SH-SY5Y (cell line): ENCODE measurements around the gene TNFRSF8.

Source experiments
- GATA2 ChIP-seq: IDR thresholded peaks from 2 replicates; pipeline ENCODE4 v1.6.1; 2011; ENCODE audit warnings: mild to moderate bottlenecking, low read depth, low read length
- GATA3 ChIP-seq: IDR thresholded peaks from 2 replicates; pipeline ENCODE4 v1.6.1; 2011; ENCODE audit warnings: low read depth, mild to moderate bottlenecking, low read length, moderate library complexity

Gene TNFRSF8

DNA sequence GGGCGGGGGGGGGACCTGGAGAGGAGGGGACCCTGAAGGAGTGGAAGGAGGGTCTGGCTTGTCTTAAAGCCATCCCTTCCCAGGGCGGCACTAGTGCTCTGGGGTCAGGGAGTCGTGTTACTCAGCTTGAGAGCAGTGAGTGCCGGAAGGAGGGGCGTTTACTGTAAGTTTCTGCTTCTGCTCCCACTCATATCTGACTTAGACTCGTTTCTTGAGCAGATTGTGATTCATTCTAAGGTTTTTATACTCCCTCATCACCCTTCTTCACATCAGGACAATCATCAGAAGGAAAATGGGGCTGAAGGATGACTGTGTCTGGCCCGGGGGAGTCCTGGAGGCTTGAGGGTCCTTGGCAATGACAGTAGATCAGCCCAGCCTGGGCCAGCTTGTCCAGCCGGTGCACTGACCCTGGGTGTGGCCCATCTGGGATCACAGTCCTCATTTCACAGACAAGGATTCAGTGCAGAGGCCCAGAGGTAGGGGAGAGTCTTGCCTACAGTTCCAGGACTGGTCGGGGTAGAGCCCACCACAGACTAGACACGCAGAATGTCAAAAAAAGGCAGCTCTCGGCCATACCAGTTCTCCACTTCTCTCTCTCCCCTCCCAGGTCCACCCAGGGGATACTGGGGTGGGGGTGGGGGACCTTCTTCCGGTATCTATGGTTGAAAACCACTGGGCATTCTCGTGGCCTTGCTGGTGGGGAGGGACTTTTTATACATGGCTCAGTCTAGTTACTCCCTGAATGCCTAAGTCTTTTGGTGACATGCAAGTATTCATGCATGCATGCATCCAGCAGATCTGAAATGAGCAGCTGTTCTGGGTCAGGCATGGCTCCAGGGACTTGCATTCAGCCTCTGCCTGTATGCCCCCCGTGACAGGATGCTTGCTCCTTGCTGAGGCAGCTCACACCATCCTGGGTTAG is 5.1 kb downstream of the TNFRSF8 start:
- no peak for TF ChIP-seq GATA3
- no peak for TF ChIP-seq GATA2

DNA sequence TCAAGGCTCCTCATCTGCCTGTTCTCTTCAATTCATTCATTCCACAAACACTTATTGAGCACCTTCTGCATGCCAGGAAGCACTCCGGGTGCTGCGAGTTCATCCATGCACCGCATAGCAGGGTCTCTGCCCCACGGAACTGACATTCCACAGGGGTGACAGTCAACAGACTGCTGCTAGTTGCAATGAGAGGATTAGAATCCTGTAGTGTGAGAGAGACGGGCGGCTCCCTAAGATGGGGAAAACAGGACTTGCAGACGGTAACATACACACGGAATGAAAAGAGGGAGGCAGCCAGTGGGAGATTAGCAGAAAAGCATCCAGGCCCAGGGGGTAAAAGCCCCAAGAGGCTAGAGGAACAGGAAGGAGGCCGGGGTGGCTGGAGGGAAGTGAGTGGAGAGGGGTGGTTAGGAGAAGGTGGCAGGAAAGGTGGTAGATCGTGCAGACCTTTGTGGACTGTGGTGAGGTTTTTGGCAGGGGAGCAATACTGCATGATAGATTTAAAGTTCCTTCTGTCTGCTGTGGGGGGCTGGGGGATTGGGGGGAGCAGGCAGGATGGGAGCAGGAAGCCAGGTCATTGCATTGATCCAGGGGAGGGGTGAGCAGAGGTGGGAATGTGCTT is 6.6 kb downstream of the TNFRSF8 start:
- TF ChIP-seq GATA2 (no peak), GATA3 (no peak)

DNA sequence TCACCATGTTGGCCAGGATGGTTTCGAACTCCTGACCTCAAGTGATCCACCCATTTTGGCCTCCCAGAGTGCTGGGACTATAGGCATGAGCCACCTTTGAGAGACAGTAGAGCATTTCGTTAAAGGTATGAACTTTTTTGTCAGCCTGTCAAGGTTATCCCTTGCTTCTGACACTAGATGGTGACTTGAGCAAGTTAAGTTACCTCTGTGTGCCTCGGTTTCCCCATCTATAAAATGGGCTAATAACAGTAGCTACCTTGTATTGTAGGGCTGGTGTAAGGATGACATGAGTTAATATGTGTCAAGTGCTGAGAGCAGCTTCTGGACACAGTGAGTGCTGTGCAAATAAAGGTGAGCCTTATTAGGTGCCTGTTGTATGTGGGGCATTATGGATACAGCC is 8.8 kb downstream of the TNFRSF8 start:
- no peak for TF ChIP-seq GATA2
- no peak for TF ChIP-seq GATA3

DNA sequence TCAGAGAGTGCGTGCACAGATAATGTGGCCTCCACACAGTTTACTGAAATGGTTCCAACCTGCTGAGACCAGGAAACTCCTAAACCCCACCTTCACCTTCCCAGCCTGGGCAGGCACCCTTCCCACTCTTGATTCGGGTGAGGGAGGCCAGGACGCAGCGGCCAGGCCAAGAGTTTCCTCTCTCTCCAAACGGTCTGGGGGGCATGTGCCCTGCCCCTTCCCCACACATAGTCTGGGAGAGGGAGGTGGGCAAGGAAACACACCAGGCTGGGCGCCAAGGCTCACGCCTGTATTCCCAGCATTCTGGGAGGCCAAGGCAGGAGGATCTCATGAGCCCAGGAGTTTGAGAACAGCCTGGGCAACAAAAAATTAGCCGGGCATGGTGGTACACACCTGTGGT is 9.6 kb downstream of the TNFRSF8 start:
- TF ChIP-seq GATA3 (no peak), GATA2 (no peak)

DNA sequence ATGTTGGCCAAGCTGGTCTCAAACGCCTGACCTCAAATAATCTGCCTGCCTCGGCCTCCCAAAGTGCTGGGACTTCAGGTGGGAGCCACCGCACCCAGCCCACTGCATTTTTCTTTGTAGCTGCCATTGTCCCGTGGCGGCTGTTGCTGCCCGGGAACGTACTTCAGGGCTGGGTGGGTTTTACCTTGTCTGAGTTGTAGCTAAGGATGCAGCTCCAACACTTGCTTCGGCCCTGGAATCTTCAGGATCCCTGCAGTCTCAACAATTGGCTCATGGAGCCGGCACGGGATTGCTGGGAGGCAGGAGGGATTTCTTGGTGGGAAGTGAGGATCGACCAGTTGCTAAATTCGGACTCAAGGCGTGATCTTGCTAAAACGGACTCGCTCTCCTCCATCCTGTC is 10.7 kb downstream of the TNFRSF8 start:
- no peak for TF ChIP-seq GATA3
- no peak for TF ChIP-seq GATA2

DNA sequence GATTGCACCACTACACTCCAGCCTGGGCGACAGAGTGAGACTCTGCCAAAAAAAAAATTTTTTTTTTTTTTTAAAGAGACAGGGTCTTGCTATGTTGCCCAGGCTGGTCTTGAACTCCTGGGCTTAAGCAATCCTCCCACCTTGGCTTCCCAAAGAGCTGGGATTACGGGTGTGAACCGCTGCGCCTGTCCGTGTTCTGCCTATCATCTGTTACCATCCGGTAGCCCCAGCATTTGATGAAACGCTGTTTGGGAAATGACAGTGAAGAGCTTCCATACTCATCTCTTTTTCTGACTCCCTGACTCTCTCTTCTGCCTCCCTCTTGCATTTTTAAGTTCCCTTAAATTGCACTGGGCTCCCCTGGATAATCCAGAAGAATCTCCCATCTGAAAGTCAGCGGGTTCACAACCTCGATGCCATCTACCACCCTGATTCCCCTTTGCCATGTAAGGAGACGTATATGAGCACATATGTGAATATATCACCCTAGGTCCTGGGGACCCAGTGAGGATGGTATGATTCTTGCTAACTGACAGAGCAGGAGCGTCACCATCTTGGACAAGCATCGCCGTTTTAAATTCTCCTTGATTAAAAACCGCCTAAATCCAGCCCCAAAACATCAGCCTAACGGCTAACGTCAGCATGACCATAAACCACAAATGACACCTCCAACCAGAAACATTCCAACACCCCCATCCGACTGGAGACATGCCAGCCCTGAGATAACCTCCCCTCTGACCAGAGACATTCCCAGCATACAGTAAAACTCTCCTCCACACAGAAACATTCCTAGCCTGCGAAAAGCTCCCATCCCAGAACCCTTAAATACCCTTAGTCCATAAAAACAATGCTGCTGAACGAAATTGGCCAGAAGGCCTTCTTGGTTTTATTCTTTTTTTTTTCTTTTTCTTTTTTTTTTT is 12.4 kb downstream of the TNFRSF8 start:
- no peak for TF ChIP-seq GATA2
- TF ChIP-seq GATA3, result no peak

DNA sequence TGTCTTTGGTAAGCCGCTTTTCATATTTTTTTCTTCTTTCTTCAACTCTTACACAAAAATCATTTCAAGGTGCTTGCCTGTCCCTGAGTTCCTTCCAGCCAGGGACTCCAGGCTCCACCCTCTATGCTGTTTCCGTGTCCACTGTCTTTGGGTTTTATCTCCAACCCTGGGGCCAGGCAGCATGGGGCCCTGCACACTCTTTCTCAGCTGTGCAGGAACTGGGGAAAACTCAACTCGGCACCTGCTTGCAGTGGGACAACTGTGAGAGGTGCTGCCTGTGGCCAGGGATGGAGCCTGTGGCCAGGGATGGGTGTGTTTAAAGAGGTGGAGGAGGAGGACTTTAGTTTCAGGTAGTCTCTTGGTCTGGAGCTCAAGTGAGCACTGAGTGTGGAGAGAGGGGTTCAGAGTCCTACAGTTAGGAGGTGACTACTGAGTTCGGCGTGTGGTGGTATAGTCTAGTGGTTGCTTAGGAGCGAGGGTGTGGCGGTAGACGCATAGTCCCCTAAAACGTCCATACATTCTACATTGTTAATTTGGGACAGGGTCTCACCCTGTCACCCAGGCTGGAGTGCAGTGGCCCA is 13.4 kb downstream of the TNFRSF8 start:
- TF ChIP-seq GATA2, result no peak

DNA sequence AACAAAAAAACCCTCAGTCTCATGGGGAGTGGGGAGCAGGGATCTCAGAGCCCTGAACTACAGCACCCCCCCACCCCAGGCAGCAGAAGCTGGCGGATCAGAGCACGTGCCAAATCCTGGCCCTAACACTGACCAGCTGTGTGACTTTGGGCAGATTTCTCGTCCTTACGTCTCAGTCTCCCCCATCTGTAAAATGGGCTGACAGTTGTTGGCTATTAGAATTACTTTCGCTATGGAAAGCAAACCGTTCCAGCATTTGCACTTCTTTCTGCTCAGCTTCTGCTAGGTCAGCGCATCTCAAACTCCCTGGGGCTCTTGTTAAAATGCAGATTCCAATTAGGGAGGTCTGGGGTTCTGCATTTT is 15.5 kb downstream of the TNFRSF8 start:
- TF ChIP-seq GATA3 (no peak), GATA2 (no peak)

DNA sequence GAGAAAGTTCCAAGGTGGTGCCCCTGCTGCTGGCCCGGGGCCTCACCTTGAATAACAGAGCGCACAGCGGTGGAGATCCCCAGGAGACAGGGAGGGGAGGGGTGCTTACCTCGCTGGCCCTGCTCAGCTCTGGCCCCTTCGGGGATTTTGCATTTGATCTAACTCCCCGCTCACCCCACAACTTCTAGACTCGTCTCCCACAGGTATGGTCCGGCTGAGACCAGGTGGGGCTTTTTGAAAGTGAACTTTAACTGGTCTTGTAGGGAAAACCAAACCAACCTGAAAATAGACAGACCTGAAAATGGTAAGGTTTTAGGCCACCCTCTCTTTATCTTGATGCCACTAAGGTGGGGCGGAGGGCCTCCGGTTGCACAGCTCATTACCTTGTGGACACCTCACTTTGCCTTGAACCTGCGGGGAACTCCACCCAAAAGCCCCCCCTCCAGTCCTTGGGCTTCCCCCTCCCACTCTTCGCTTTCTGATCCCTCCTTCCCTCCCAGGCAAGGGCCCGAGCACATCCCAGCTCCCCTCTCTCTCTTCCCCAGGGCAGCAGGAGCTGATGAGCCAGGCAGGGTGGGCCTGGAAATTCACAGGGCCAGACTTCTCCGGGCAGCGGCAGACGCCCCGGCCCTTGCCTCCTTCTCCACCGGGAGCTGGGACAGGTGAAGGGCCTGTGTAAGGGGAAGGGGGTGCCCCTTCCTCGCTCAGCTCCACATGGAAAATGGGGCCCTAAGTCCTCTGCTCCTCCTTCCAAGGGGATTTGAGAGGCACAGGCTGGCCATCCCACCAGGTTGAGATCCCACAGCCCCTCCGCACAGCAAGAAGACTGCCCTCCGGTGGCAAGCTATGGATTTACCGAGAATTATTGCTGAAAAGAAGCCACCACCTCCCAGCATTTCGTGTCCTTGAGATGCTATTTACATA is 16.1 kb downstream of the TNFRSF8 start:
- TF ChIP-seq GATA2, result no peak
- no peak for TF ChIP-seq GATA3

DNA sequence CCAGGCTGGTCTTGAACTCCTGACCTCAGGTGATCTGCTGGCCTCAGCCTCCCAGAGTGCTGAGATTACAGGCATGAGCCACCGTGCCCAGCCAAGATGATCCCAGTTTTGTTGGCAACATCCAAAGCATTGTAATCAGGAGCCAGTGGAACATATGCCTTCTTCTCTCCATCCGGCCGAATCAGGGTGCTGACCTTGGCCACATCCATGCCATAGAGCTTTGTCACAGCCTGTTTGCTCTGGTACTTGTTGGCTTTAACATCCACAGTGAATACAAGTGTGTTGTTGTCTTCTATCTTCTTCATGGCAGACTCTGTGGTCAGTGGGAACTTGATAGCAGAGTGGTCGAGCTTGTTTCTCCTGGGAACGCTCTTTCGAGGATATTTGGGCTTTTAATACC is 17.1 kb downstream of the TNFRSF8 start:
- no peak for TF ChIP-seq GATA3
- TF ChIP-seq GATA2, result no peak

DNA sequence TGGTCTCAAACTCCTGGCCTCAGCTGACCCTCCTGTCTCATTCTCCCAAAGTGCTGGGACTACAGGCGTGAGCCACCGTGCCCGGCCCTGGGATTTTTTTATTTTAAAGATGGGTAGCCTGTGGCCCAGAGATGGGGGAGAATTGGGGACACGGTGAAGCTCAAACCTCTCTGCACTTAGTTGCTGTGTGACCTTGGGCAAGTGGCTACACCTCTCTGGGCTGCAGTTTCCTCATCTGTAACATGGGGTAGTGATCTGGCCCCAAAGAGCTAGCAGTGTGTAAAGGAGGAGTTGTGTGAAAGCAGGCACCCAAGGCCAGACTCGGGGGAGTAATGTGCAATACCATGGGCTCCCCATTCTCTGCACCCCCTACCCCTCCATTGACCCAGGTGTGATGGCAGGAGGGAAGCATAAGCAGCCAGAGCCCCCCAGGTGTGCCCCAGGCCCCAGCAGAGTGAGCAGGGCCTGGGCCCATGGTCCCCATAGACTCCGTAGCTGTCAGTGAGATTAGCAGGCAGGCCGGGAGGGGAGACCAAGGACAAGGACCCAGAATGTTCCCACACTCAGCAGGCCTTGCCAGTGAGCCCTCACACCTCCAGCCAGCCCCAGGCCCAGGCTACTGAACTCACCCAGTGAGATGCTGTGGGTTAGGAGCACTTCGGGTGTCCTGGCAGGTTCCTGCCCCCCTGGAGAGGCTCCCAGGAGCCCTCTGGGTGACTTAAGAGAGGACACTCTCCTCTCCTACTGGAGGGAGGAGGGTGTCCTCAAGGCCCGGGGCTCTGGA is 17.9 kb downstream of the TNFRSF8 start:
- no peak for TF ChIP-seq GATA2
- no peak for TF ChIP-seq GATA3

DNA sequence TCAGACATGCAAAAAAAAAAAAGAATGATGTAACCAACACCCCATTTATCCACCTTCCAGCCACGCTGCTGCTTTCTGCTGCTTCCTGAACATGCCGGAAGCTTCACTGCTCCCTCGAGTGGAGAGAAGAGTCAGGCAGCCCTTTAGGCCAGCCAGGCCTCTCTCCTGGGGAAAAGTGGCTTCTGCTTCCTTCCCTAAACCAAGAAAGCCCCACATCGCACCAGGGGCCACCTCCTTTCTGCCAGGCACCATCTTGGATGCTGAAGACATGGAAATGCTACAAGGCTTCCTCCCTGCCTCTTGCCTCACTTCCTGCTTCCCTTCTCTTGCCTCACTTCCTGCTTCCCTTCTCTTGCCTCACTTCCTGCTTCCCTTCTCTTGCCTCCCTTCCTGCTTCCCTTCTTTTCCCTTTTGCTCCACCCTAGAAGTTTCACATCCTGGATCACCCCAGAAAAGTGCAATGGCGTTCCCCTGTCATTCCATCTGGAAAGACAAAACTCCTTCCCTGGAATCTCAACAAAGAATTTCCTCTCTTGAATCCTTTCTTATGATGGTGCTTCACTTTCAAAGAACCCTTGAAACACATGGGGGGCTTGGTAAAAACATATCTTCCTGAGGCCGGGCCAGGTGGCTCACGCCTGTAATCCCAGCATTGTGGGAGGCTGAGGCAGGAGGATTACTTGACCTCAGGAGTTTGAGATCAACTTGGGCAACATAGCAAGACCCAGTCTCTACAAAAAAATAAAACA is 18.7 kb downstream of the TNFRSF8 start:
- TF ChIP-seq GATA2 (no peak), GATA3 (no peak)
